ENCODE measurements around the gene RFFL.

DNA sequence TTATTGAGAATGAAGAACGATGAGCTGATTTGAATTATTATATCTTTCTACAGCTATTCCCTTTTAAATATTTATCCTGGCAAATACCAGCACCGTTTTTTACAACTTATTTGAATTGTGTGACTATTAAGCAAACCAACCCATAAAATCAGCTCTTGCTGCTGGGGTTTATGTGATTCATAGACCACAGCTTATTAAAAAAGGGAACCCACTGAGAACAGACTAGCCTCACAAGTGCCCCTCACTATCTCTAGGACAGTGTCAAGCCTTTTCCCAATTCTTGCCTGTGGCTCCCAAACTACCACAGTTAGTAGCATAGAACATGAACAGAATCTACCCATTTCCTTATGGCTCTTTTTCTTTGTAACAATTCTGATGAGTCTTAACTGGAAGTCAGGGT lies 89.3 kb downstream of the RFFL start:
- TF ChIP-seq, protein P1, sequence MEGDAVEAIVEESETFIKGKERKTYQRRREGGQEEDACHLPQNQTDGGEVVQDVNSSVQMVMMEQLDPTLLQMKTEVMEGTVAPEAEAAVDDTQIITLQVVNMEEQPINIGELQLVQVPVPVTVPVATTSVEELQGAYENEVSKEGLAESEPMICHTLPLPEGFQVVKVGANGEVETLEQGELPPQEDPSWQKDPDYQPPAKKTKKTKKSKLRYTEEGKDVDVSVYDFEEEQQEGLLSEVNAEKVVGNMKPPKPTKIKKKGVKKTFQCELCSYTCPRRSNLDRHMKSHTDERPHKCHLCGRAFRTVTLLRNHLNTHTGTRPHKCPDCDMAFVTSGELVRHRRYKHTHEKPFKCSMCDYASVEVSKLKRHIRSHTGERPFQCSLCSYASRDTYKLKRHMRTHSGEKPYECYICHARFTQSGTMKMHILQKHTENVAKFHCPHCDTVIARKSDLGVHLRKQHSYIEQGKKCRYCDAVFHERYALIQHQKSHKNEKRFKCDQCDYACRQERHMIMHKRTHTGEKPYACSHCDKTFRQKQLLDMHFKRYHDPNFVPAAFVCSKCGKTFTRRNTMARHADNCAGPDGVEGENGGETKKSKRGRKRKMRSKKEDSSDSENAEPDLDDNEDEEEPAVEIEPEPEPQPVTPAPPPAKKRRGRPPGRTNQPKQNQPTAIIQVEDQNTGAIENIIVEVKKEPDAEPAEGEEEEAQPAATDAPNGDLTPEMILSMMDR (IDR thresholded peaks at IDR 0.05; ENCODE audit: insufficient read depth, low read depth, low read length): no peak
- no peak for TF ChIP-seq EZH2 (IDR thresholded peaks at IDR 0.05; ENCODE audit: insufficient read depth, low read length)

Measured in astrocyte (in vitro differentiated cells and primary cell).